GM12891 (cell line): Measurements from ENCODE around the gene RAE1.

Experiments used
- POLR2AphosphoS5 ChIP-seq: IDR thresholded peaks from 2 replicates; pipeline ENCODE4 v1.6.1; 2011; ENCODE audit warnings: low read depth, low read length, control low read depth
- TAF1 ChIP-seq: IDR thresholded peaks from 2 replicates; pipeline ENCODE4 v1.6.1; 2011; ENCODE audit warnings: low read depth, low read length, control low read depth

GRCh38 chr20:57315976-57316480 lies 35.0 kb upstream of the RAE1 start:
- TF ChIP-seq POLR2AphosphoS5, result no peak
- no peak for TF ChIP-seq TAF1
